GOT3 (cell line): Measurements from ENCODE around the gene SNAPIN.
"Not testable (repeated sequence)": the region's sequence is repeated elsewhere in the genome, so short reads cannot be mapped to it uniquely, and the experiment has no call there.

Experiments
- DNase-seq: peaks from one replicate; lab custom pipeline; 2025; ENCODE audit warnings: mixed read lengths; lab: John Stamatoyannopoulos, UW

Gene SNAPIN

DNA sequence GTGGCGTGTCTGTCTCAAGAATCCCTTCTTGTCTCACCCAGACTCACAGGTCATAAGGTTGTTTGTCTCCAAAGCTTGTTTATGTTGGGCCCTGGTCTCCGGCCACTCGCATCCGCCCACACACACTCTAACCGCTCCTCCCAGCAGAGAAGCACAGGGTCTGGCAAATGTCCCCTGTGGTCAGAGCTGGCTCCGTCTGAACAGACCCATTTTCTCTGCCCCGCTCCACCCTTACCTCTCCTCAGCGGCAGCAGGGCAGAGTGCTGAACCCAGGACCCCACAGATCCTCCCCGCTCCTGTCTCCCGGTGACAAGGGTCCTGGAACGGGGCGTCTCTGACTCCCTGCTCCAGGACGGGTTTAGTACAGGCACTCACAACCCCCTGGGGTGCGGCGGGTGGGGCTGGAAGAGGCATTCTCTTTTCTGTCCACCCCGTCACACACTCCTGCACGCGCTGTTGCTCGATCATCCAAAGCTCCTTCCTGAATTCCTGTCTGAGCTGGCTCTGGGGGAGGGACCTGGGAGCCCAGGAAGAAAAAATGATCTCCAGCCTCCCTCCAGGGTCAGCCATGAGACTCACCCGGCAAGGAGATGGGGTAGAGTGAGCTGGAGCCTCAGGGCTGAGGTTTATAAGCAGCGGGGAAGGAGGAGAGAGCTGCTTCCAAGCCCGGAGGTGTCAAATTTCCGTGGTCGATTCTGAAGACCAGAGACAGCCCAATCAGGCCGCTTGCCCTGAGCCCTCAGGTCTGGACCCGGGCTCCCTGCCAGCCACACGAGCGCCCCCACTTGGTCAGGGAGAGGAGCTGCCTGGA lies 31.4 kb upstream of the SNAPIN start, which contains the start of gene S100A13:
S100A13 (minus strand) TSS at position 602 of the 811 bp plus-strand sequence. CDS start 1,033 bp downstream, outside the sequence.
- DNase-seq = peak; percentile 64

DNA sequence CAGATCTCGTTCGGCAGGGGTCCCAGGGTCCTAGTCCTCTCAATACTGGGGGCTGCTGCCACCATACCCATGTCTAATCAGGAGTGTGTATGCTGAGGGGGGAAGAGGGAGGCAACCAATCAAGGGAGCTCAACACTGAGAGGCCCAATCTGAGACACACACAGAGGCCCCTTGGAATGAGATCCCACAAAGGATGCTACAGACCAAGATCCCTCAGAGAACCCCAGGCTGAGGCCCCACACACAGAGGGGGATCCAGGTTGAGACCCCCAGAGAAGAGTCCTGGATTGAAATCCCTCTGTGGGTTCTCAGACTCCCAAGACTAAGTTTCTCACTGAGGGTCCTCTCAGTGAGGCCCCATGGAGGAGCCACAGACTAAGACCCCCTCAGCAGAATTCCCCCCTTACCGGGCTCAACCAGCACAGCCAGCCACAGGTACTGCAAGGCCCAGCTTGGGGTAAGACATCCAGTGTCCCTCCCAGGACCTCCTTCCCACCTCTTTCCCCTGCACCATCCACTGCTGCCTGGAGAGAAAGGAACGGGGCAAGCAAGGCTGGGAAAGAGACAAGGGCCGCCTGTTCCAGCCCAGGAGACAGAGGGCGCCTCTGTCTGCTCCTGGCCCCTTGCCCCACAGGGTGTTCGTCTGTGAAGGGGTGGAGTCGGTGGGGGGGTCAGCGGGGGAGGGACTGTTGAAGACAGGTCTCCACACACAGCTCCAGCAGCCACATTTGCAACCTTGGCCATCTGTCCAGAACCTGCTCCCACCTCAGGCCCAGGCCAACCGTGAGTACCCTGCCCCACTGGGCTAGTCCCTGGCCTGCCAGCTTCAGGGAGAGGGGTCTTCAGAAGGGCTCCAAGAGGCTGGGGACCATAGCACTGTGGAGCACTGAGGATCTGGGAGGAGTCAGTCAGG lies 30.5 kb upstream of the SNAPIN start, which contains the start of gene S100A1:
S100A1 (plus strand) TSS at position 720 of the 912 bp plus-strand sequence. CDS start 2,088 bp downstream, outside the sequence.
- DNase-seq = no peak

DNA sequence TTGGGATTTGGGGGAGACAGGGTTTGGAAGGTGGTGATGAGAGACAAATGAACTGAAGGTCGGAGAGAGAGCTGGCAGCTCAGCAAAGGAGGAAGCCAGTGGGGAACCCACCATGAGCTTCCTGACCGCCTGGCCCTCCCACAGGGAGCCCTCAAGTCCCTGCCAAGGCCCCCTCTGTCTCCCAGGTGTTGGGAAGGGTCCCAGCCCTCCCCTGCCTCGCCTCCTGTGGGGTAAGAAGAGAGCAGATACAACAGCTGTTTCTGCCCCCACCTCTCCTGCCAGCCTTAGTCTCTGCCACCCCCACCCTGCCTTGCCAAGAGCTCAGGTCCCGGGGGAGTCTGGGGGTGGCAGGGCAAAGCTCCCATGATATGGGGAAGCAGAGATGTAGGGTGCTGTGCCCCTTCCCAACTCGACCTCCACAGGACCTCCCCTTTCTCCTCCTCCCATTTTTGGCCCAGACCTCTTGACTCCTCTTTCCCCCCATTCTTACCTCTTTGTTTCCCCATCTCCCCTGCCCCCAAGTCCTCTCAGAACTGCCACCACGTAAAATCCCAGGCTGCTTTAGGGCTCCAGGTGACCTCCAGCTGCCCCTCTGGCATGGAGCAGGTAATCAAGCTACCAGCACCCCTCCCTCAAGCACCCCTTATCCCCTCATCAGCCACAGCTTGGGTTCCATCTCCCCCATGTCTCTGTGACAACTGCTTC lies 29.7 kb upstream of the SNAPIN start:
- no peak for DNase-seq

DNA sequence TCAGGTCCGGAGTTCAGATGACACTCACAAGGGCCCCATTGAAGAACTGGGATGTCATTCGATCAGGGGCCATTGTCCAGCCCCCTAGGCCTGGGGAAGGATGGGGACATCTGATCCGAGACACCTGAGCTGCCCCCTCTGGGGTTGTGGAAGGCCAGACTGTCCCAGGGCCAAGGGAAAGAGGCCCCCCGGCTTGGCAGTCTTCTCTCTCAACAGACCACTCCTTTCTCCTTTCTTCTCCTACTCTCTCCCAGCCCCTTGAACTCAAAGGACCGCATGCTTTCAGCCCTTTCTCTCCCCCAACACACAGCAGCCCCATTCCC lies 29.2 kb upstream of the SNAPIN start:
- no peak for DNase-seq

DNA sequence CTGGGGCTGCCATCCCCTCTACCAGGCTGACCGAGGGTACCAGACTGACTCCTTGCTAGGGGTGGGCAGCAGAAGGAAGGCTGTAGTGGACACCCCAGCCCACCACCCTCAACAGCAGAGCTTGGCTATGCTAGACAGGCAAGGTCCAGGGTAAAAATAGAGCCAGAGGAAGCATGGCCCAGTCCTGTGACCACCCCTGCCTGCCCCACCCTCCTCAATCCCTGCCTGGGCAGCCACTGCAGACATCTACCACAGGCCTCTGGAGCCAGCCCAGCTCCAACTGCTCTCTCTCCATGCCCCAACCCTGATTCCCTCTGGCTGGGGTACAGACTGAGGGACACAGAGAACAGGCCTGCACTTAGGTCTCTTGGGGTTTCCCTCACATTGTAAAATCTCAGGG lies 28.5 kb upstream of the SNAPIN start:
- no peak for DNase-seq

DNA sequence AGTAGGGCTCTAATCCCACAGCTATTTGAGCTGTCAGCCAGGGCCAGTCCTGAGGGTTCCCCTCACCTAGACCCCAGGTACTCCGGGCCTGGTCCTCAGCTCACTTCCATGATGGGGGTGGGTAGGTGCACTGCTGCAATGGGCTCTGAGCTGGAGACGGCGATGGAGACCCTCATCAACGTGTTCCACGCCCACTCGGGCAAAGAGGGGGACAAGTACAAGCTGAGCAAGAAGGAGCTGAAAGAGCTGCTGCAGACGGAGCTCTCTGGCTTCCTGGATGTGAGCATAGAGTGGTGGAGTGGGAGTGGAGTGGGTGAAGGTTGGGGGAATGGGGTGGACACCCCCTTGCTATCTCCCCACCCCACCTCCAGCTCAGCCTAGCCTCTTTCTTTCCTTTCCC lies 28.1 kb upstream of the SNAPIN start:
- no peak for DNase-seq

DNA sequence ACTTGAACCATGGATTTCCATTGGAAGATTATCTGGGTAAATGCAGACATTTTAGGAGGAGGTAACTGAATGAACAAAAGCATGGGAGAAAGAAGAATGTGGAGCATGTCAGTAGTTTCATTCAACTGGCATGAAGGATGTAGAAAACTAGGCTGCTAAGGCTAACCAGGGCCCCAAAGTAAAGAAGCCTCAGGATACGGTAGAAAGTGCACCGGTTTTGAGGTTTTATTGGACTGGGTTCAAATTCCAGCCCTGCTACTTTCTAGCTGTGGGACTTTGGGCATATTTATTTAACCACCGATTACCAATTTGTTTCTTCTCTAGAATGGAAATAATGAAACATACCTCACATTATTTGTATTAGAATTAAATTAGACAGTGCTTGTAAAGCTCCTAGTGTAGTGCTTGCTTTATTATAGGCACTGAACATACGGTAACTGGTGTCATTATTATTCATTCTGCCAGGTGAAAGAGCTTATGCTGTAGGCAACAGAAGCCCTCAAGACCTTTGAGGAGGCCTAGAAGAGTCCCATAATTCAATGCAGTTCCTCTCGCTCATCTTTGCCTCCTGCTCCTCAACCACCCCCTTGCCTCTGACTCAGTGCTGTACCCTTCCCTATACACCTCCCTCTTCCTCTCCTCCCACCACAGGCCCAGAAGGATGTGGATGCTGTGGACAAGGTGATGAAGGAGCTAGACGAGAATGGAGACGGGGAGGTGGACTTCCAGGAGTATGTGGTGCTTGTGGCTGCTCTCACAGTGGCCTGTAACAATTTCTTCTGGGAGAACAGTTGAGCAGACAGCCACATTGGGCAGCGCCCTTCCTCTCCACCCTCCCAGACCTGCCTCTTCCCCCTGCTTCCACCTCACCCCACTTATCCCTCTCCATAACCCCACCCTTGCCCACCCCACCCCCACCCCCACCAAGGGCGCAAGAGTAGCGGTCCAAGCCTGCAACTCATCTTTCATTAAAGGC lies 27.2 kb upstream of the SNAPIN start:
- no peak for DNase-seq

DNA sequence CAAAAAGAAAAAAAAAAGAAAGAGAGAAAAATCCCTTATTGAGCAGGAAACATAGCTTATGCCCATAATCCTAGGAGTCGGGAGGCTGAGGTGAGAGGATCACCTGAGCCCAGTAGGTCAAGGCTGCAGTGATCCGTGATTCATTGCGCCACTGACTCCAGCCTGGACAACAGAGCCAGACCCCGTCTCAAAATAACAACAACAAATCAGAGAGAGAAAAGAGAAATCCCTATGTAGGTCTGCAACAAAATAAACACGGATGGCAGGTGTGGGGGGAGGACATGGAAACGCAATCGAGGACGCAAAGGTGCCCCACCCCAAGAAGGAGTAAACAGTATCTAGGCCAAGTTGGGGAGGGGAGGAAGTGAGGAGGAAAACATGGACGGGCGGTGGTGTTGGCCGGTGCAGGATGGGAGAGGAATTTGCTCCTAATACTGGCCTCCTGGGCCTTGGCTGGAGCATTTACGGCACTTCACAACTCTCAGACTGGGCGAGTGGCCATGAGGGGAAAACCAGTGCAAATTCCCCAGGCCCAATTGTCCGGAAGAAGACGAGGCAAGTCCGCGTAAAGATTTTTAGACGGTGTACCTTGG lies 25.2 kb upstream of the SNAPIN start:
- no peak for DNase-seq

DNA sequence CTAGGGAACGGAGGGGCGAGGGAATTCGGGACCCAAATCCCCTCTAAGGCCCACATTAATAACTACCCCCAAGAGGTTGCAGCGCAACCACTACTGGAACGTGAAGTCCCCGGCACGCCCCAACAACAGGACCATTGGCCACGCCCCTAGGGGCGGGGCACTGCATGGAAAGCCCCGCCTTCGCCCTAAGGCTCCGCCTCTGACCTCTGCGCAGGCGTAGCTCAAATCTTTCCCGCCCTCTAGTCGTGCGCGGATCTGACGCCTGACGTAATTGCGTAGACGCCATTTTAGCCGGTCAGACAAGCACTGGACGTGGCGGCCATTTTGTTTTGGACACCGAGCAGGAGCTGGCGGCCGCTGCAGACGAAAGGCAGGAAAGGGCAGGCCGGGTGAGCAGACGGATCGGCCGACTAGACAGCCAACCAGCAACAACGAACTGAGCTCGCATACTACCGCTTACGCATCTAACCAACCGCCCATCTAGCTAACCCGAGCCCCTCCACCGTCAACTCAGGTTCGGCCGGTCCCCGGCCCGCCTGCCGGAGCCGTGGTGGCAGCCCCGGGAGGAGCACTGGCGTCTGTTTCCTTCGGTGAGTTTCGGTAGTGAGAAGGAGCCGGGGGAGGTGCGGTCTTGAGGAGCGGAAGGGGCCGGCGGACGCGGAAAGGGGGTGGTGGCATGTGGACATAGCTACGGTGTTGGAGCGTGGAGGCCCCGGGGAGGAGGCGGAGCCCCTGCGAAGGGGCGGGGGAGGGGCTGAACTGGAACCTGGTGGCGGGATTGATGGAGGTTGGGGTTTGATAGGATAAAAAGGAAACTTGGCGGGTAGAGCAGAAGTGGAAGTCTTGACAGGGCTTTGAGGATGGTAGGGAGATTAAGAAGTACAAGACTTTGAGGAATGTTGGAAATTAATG lies 24.5 kb upstream of the SNAPIN start, which contains the start of gene CHTOP:
CHTOP (plus strand) TSS at position 313 of the 912 bp plus-strand sequence. CDS start 2,523 bp downstream, outside the sequence.
- DNase-seq = peak; percentile 92

DNA sequence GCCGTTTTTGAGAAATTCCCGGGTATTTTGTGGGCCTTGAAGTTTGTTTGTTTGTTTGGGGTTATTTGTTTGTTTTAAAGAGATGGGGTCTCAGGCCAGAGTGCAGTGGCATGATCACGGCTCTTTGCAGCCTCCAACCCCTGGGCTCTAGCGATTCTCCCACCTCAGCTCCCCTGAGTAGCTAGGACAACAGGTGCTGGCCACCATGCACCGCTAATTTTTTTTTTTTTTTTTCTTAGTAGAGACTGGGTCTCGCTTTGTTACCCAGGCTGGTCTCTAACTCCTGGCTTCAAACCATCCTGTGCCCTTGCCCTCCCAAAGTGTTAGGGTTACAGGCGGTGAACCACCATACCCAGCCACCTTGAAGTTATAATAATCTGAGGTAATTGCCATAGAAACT lies 22.6 kb upstream of the SNAPIN start:
- DNase-seq = no peak

DNA sequence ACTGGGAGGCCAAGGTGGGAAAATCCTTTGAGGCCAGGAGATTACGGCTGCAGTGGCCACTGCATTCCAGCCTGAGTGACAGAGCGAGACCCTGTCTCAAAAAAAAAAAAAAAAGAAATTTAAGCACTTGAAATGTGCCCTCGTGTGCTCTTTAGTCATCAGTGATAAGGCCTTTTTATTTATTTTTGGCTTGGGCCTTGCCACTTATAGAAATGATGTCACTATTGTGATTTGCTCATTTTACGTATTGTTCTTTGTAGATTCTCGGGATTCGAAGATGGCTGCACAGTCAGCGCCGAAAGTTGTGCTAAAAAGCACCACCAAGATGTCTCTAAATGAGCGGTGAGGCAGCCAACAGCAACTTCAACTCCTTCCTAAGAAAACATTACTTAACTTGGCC lies 22.2 kb upstream of the SNAPIN start:
- DNase-seq = no peak

DNA sequence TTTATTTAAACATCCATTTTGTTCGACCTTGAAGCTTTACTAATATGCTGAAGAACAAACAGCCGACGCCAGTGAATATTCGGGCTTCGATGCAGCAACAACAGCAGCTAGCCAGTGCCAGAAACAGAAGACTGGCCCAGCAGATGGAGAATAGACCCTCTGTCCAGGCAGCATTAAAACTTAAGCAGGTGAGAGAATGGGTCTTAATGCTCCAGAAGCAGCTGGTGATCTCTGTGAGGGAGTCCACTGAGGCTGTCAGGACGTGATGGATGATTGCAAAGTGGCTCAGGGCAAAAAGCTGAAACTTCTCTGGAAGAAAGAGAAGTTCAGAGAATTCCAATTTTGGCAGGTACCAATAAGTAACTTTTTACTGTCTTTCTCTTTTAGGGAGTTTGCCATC lies 20.2 kb upstream of the SNAPIN start:
- no peak for DNase-seq

DNA sequence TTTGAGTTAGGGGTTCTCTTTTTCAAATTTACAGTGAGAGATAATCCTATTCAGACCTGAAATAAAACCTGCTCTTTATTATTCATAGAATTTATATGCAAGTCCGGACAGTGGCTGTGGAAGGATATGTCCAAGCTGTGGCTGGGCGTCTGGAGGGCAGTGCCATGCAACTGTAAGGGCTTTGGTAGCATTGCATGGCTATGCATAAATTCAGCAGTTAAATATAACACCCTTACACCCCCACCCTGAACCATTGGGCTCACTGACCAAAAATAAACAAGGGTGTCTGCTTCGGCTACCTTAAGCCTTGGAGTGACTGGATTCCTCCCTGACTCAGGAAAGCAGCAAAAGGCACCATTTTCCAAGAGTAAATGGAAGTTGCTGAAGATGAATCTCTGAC lies 19.2 kb upstream of the SNAPIN start:
- DNase-seq = no peak

DNA sequence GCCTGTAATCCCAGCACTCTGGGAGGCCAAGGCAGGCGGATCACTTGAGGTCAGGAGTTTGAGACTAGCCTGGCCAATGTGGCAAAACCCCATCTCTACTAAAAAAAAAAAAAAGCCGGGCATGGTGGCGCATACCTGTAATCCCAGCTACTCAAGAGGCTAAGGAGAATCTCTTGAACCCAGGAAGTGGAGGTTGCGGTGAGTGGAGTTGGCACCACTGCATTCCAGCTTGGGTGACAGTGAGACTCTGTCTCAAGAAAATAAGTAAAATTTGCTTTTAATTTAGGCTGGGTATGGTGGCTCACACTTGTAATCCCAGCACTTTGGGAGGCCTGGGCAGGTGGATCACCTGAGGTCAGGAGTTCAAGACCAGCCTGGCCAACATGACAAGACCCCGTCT lies 18.3 kb upstream of the SNAPIN start:
- not testable (repeated sequence) for DNase-seq

DNA sequence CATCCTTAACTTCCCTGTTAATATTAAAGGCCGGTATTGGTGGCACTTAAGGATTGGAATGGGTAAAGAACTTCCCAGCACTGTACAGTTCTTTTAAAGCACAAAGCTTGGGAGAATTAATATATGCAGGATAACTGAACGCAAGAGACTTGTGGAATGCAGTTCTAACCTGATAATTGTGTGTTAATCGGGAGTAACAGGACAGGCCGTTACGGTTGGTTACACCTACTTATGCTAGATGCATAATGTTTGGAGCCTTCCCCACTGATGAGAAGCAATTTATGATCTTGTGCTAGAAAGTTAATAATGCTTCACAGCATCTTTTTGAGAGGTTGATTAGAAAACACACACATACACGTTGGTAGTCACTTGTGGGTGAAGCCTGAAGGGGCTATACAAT lies 17.6 kb upstream of the SNAPIN start:
- no peak for DNase-seq

DNA sequence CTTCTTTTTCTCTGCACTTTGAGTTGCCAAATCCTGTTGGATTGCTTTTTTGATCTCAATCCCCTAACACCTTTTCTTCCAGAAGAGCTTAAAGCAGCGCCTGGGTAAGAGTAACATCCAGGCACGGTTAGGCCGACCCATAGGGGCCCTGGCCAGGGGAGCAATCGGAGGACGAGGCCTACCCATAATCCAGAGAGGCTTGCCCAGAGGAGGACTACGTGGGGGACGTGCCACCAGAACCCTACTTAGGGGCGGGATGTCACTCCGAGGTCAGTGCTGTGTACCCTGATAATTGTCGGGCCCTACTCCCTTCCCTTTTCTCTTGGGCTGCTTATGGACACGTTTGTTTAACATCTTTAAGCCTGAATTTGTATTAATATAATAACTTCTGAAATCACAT lies 16.3 kb upstream of the SNAPIN start:
- no peak for DNase-seq

DNA sequence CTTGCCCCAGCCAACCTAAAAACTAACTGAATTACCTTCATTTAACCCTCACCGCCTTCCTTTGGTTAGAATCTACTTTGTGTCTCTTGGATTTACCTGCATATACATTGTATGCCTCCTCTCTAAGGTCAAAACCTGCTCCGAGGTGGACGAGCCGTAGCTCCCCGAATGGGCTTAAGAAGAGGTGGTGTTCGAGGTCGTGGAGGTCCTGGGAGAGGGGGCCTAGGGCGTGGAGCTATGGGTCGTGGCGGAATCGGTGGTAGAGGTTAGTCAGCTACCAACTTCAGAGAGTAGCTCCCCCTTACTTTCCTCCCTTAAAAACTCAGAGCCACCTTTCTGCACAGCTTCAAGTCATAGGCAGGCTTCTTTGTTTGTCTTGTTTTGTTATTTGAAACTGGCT lies 15.4 kb upstream of the SNAPIN start:
- no peak for DNase-seq

DNA sequence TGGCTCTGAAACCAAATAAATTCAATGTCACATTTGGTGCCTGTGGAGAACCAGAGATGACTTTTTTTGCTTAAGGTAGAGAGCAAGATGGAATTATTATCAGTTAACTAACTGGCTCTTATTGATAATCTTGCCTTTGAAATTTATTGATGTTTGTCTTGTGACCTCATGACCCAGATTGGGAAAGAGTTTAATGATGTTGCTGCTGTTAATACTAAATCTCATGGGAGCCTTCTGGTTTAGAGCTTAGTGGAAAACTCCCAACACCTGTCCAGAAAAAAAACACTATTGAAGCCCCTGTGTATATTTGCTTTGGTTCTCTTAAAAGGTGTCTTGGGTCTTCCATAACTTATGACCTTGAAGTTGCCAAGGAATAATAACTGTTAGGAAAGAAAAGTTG lies 14.7 kb upstream of the SNAPIN start:
- no peak for DNase-seq

DNA sequence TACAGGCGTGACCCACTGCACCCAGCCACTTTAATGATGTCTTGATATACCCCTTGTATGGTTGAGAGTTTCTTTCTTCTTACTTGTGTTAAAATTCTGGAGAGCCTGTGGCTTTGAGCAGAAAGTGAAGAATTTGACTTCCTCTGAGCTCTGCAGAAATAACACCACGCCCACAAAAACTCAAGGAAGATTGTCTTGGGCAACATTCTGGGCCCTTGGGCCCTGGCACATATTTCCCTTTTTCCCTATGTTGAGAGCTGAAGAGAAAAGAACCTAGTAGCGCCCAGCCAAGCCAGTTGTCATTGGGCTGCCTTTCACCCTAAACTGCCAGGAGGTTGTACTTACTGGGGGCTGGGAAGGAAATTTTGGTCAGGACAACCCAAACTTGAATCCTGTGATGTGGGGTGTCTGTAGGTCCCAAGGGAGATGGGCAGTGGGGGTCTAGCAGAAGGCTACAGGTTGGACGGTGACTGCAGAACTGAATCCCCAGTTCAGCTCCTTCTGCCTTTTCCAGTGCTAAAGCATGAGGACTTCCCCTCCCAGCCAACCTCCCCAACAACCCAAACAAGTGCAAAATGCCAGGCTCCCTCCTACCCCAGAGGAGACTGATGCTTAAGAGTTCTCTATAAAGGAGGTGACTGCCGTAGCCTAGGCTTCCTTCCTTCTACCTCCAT lies 11.7 kb upstream of the SNAPIN start:
- DNase-seq = no peak
